ENCODE data around the gene CEMIP. TPM values are rescaled to one million over a fixed set of nuclear protein-coding genes. Genes with fewer than 3 reads are reported as not detected.

Gene CEMIP
- total RNA-seq, 3 donors from 2014 or later: under 0.01 to 0.66 (median 0.59) TPM

- no peak for TF ChIP-seq POLR2A (IDR thresholded peaks at IDR 0.05)
- no peak for TF ChIP-seq POLR2AphosphoS5 (IDR thresholded peaks at IDR 0.05)
- TF ChIP-seq CTCF (IDR thresholded peaks at IDR 0.05): no peak
- Histone ChIP-seq H3K9me3 (no peaks in the 10 kb centered on the region), H3K27me3 (no peaks in the 10 kb centered on the region), H3K4me1 (no peaks in the 10 kb centered on the region), H3K4me3 (no peak overlapping the region), H3K36me3 (no peaks in the 10 kb centered on the region), H3K27ac (no peak overlapping the region)
- intact Hi-C loops (cut with DNase I; ENCODE audit: low total_unique reads): no loop called here
- no peak for DNase-seq (ENCODE audit: low spot score in 2 of 2)
These were observed 11.0 kb upstream of the CEMIP start for GRCh38 chr15:80768158-80768557.

- TF ChIP-seq POLR2AphosphoS5 (IDR thresholded peaks at IDR 0.05) (no peak), POLR2A (IDR thresholded peaks at IDR 0.05) (no peak), CTCF (IDR thresholded peaks at IDR 0.05) (no peak)
- Histone ChIP-seq H3K36me3 (no peaks in the 10 kb centered on the region), H3K27ac (no peak overlapping the region), H3K4me3 (no peak overlapping the region), H3K9me3 (no peaks in the 10 kb centered on the region), H3K4me1 (no peaks in the 10 kb centered on the region), H3K27me3 (no peaks in the 10 kb centered on the region)
- DNase-seq (ENCODE audit: low spot score in 2 of 2): no peak
- intact Hi-C loops (cut with DNase I; ENCODE audit: low total_unique reads): no loop called here
These were observed 9.9 kb upstream of the CEMIP start for GRCh38 chr15:80769153-80769828.

- Histone ChIP-seq H3K27me3 (no peaks in the 10 kb centered on the region), H3K27ac (no peak overlapping the region), H3K4me3 (no peak overlapping the region), H3K36me3 (no peaks in the 10 kb centered on the region), H3K4me1 (no peaks in the 10 kb centered on the region), H3K9me3 (no peaks in the 10 kb centered on the region)
- TF ChIP-seq CTCF (IDR thresholded peaks at IDR 0.05) (no peak), POLR2AphosphoS5 (IDR thresholded peaks at IDR 0.05) (no peak), POLR2A (IDR thresholded peaks at IDR 0.05) (no peak)
- no peak for DNase-seq (ENCODE audit: low spot score in 2 of 2)
- intact Hi-C loops (cut with DNase I; ENCODE audit: low total_unique reads): no loop called here
These were observed 9.1 kb upstream of the CEMIP start for GRCh38 chr15:80769829-80770705.

- Histone ChIP-seq H3K36me3 (no peaks in the 10 kb centered on the region), H3K4me1 (no peaks in the 10 kb centered on the region), H3K27ac (no peak overlapping the region), H3K27me3 (peaks cover 0 to 6% of the 10 kb centered on the region in 2 donors), H3K9me3 (no peaks in the 10 kb centered on the region), H3K4me3 (no peak overlapping the region)
- intact Hi-C loops (cut with DNase I; ENCODE audit: low total_unique reads): no loop called here
- no peak for TF ChIP-seq CTCF (IDR thresholded peaks at IDR 0.05)
- no peak for DNase-seq (ENCODE audit: low spot score in 2 of 2)
These were observed 6.0 kb upstream of the CEMIP start for GRCh38 chr15:80773122-80773551.

- DNase-seq (ENCODE audit: low spot score in 2 of 2): no peak
- intact Hi-C loops (cut with DNase I; ENCODE audit: low total_unique reads): no loop called here
- Histone ChIP-seq H3K4me3 (no peak overlapping the region), H3K27ac (no peak overlapping the region), H3K4me1 (peaks cover 0 to 5% of the 10 kb centered on the region in 2 donors), H3K9me3 (no peaks in the 10 kb centered on the region), H3K36me3 (no peaks in the 10 kb centered on the region), H3K27me3 (peaks cover 0 to 6% of the 10 kb centered on the region in 2 donors)
- TF ChIP-seq POLR2AphosphoS5 (IDR thresholded peaks at IDR 0.05) (no peak), CTCF (IDR thresholded peaks at IDR 0.05) (no peak), POLR2A (IDR thresholded peaks at IDR 0.05) (no peak)
These were observed 5.3 kb upstream of the CEMIP start for GRCh38 chr15:80773792-80774352.

All from breast epithelium (tissue), 4 donors.